HUES6 (cell line): Measurements from ENCODE around the gene RPL12.
A peak's percentile ranks its signal among the peaks of the same experiment; 100 is the strongest.

Source experiments
- H3K27ac ChIP-seq: 2 replicates; pipeline ENCODE4 v1.7.0; 2013; ENCODE audit warnings: low read depth, mild to moderate bottlenecking, low read length, inconsistent platforms
- H3K27me3 ChIP-seq: 2 replicates; pipeline ENCODE4 v1.6.1; 2013; ENCODE audit warnings: low read length; ENCODE audit not compliant: control insufficient read depth, insufficient read depth
- H3K36me3 ChIP-seq: 2 replicates; pipeline ENCODE4 v1.6.1; 2013; ENCODE audit warnings: low read length; ENCODE audit not compliant: control insufficient read depth, insufficient read depth
- H3K4me1 ChIP-seq: 2 replicates; pipeline ENCODE4 v1.6.1; 2013; ENCODE audit warnings: low read length; ENCODE audit not compliant: control insufficient read depth, insufficient read depth
- H3K4me3 ChIP-seq: 2 replicates; pipeline ENCODE4 v1.5.1; 2013; ENCODE audit warnings: low read depth, low read length
- H3K9ac ChIP-seq: one replicate; pipeline ENCODE4 v1.6.1; 2013; ENCODE audit warnings: mild to moderate bottlenecking, low read length
- H3K9me3 ChIP-seq: 2 replicates; pipeline ENCODE4 v1.6.1; 2013; ENCODE audit warnings: low read depth, low read length; ENCODE audit not compliant: control insufficient read depth, insufficient read depth

The RPL12 gene

DNA sequence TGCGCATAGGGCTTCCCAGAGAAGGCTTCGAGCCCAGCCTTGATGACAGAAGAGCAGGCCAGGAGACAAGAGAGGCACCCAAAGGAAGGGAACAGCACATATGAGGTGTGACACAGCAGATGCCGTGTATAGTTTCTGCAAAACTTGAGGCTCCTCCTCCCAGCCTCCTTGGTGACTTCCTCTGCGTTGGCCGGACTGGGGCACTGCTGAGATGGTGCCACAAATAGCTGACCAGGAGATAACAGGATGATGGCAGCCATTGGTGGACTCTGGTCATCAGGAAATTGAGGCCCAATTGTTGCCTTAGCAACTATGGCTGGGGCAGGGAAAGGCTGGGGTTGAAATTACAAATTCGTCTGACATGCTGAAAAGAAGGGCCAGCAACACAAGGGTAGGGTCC, 31.9 kb downstream of the RPL12 start:
- H3K36me3 ChIP-seq = no peaks in the 10 kb centered on the region
- peak overlapping the region; percentile 51 for H3K9ac ChIP-seq
- H3K4me3 ChIP-seq = peak overlapping the region; percentile 53
- peaks cover 5% of the 10 kb centered on the region; the same call in 1 of the 2 replicates for H3K4me1 ChIP-seq
- H3K27ac ChIP-seq = no peak overlapping the region
- no peaks in the 10 kb centered on the region for H3K9me3 ChIP-seq
- H3K27me3 ChIP-seq = no peaks in the 10 kb centered on the region

DNA sequence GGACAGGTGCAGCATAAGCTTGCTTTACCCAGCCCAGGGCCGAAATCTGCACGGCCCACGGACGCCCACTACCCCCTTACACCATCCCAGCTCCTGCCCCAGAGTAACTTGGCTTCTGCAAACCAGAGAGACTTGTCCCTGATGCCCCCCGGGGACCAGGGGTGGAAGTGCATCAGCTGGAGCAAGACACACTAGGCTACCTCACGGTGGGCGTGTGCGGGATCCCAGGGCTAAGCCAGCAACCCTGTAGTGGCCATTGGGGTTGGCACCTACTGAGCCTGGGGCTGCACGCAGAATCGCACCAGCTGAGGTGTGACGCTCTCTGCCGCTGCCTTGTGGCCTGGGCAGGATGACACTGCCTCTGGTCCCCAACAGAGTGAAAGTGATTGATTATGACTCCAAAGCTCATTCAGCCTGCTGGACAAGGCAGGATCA, 33.2 kb downstream of the RPL12 start:
- no peak overlapping the region for H3K27ac ChIP-seq
- no peak overlapping the region for H3K4me3 ChIP-seq
- no peaks in the 10 kb centered on the region for H3K27me3 ChIP-seq
- H3K9ac ChIP-seq = no peak overlapping the region
- H3K9me3 ChIP-seq = no peaks in the 10 kb centered on the region
- H3K36me3 ChIP-seq = no peaks in the 10 kb centered on the region
- peaks cover 5% of the 10 kb centered on the region; the same call in 1 of the 2 replicates for H3K4me1 ChIP-seq

DNA sequence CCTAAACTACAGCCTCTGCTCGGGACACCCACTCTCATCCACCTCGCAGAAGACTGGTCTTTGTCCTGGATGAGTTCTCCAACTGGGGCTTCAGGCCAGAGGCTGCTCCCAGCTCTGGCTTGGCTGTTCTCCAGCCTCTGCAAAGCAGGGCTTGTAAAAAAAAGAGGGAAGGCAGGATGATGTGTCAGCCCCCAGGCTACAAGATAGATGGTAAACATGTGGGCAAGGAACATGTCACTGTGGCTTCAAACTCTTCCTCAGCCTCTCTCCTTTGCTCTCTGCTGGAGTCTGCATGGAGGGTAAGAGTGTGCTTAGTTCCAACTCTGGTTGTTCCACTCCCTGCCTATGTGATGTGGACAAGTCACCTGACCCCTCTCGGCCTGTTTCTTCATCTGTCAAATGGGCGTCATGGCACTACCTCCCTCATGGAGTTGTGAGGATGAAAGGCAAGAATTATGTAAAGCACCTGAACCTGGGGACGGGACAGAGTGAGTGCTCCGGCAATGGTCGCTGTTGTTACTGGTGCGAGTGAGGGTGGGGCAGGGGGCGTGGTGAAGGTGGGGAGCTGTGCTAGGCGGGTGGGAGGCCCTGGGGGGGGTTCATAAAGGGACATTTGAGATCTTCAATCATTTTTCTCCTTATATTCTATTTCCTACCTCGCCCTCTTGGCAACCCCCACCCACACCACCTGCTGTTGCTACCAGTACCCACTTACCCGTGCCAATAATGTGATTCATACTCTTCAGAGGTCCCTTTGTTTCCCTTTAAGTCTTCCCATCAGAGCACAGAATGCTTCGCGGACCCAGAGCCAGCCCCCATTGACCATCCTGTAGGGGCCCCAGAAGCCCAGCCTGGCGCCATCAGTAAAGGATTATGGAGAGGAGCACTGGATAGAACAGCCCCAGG, 33.8 kb downstream of the RPL12 start:
- H3K27ac ChIP-seq = no peak overlapping the region
- no peaks in the 10 kb centered on the region for H3K9me3 ChIP-seq
- no peak overlapping the region for H3K9ac ChIP-seq
- no peak overlapping the region for H3K4me3 ChIP-seq
- H3K36me3 ChIP-seq = no peaks in the 10 kb centered on the region
- no peaks in the 10 kb centered on the region for H3K27me3 ChIP-seq
- peaks cover 5% of the 10 kb centered on the region; the same call in 1 of the 2 replicates for H3K4me1 ChIP-seq

DNA sequence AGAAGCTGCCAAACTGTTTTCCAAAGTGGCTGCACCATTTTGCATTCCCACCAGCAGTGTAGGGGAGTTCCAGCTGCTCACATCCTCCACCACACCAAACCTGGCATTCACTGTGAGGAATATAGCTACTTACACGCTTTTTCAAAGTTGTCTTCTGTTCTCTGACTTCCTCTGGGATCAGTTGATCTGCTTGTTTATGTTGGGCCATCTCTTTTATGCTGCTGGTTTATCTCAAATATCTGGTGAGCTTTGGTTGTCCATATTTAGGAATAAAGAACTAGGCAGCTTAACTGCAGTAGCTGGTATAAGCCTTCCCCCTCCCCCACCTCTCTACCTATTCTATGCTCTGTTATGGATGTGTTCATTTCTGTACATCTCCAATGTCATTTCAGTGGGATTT, 35.5 kb downstream of the RPL12 start:
- Histone ChIP-seq H3K27me3 (no peaks in the 10 kb centered on the region), H3K9me3 (no peaks in the 10 kb centered on the region), H3K9ac (no peak overlapping the region), H3K4me3 (no peak overlapping the region), H3K4me1 (peaks cover 5% of the 10 kb centered on the region; the same call in 1 of the 2 replicates), H3K36me3 (no peaks in the 10 kb centered on the region), H3K27ac (no peak overlapping the region)

DNA sequence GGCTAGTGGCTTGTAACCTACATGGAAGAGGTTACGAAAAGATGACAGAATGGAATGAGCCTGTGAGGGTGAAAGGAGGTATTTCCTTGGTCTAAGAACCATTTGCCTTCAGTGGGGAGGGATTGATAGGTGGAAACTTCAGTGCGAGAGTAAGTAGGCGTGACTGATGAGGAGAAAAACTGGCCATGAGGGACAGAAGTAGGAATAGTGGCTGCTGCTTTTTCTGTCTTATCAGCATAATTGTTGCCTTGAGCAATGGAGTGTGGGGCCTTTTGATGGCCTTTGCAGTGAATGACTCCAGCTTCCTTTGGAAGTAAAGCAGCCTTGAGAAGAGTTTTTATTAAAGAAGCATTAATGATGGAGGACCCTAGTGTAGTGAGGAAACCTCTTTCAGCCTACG, 36.1 kb downstream of the RPL12 start:
- H3K9ac ChIP-seq = no peak overlapping the region
- no peaks in the 10 kb centered on the region for H3K9me3 ChIP-seq
- no peak overlapping the region for H3K4me3 ChIP-seq
- no peaks in the 10 kb centered on the region for H3K36me3 ChIP-seq
- no peaks in the 10 kb centered on the region for H3K27me3 ChIP-seq
- H3K4me1 ChIP-seq = peaks cover 5% of the 10 kb centered on the region; the same call in 1 of the 2 replicates
- H3K27ac ChIP-seq = no peak overlapping the region

DNA sequence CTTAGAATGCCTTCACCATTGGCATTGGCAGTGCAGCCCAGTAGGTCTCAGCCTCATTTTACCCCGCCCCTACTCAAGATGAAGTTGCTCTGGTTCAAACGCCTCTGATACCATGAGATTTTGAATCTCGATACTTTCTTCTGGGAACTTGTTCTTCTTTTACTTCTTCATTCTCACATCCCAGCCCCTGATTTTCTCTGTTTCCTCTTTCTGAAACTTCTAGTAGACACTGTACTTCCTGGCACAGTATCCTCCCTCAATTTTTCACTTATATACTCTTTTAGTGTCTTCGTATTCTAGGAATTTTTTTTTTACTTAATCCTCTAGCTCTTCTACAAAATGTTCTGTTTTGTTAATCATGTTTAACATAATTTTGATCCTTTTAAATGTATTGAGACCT, 40.1 kb downstream of the RPL12 start:
- Histone ChIP-seq H3K4me1 (no peaks in the 10 kb centered on the region), H3K9me3 (no peaks in the 10 kb centered on the region), H3K9ac (no peak overlapping the region), H3K36me3 (peaks cover 3% of the 10 kb centered on the region; the same call in 1 of the 2 replicates), H3K27me3 (no peaks in the 10 kb centered on the region), H3K27ac (no peak overlapping the region), H3K4me3 (no peak overlapping the region)

DNA sequence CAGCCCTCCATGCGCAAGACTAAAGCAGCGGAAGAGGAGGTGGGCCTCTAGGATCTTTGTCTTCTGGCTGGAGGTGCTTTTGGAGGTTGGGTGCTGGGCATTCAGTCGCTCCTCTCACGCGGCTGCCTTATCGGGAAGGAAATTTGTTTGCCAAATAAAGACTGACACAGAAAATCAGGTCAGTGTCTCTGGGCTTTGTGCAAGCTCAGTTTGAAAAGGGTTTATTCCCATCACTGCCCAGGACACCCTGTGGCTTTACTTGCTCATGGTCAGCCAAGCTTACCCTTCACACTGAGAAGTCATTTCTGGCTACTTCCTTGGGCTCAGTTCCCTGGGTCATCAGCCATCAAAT, 43.7 kb downstream of the RPL12 start:
- H3K4me3 ChIP-seq = no peak overlapping the region
- peaks cover 29% of the 10 kb centered on the region for H3K36me3 ChIP-seq

DNA sequence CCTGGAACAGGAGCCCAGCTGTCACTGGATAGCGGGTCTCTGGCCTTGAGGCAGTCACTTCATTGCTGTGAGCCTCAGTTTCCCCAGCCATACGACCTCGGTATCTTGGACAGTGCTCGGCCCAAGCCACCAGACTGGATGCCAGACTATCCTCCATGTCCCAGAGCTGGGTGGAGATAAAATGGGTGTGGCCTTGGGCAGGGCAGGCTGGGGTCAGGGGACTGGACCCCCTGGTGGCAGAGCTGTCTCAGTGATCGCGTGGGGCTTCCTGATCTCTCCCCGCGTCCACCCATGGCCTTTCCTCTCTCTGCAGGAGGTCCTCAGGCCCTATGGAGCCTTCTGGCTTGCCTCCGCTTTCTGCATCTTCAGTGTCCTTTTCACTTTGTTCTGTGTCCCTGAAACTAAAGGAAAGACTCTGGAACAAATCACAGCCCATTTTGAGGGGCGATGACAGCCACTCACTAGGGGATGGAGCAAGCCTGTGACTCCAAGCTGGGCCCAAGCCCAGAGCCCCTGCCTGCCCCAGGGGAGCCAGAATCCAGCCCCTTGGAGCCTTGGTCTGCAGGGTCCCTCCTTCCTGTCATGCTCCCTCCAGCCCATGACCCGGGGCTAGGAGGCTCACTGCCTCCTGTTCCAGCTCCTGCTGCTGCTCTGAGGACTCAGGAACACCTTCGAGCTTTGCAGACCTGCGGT, 44.3 kb downstream of the RPL12 start:
- Histone ChIP-seq H3K4me1 (no peaks in the 10 kb centered on the region), H3K27me3 (no peaks in the 10 kb centered on the region), H3K4me3 (no peak overlapping the region), H3K9ac (no peak overlapping the region), H3K9me3 (no peaks in the 10 kb centered on the region), H3K27ac (no peak overlapping the region), H3K36me3 (peaks cover 29% of the 10 kb centered on the region)

More for the DNA sequence above, 43.7 kb downstream of the RPL12 start:
- H3K27ac ChIP-seq = no peak overlapping the region
- no peak overlapping the region for H3K9ac ChIP-seq
- no peaks in the 10 kb centered on the region for H3K27me3 ChIP-seq
- no peaks in the 10 kb centered on the region for H3K4me1 ChIP-seq
- H3K9me3 ChIP-seq = no peaks in the 10 kb centered on the region

DNA sequence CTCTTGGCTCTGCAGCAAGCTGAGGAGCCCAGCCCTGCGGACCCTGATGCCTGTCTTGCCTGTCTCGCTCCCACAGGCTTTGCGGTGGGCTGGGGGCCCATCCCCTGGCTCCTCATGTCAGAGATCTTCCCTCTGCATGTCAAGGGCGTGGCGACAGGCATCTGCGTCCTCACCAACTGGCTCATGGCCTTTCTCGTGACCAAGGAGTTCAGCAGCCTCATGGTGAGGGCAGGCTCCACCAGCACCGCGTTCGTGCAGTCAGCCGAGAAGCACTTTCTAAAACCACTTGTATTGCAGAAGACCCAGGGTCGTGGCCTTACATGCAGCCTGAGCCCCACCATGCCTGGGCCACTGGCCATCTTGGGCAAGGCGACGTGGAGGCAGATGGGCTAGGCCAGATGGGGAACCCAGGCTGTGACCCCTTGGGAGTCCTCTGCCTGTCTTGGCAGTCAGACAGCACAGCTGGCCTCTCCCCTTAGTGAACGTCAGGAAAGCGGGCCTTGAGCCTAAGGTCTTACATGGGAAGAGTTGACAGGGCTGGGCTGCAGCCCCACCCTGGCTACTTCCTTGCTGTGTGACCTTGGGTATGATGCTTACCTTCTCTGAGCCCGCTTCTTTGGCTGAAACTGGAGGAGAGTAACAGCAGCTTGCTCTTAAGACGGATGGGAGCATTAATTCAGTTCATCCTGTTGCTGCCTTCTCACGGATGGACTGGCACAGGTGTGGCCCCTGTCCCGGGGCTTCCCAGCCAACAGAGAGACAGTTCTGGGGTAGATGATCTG, 45.7 kb downstream of the RPL12 start:
- Histone ChIP-seq H3K4me1 (no peaks in the 10 kb centered on the region), H3K27ac (no peak overlapping the region), H3K9ac (no peak overlapping the region), H3K9me3 (no peaks in the 10 kb centered on the region), H3K4me3 (no peak overlapping the region), H3K36me3 (peaks cover 35% of the 10 kb centered on the region), H3K27me3 (no peaks in the 10 kb centered on the region)

DNA sequence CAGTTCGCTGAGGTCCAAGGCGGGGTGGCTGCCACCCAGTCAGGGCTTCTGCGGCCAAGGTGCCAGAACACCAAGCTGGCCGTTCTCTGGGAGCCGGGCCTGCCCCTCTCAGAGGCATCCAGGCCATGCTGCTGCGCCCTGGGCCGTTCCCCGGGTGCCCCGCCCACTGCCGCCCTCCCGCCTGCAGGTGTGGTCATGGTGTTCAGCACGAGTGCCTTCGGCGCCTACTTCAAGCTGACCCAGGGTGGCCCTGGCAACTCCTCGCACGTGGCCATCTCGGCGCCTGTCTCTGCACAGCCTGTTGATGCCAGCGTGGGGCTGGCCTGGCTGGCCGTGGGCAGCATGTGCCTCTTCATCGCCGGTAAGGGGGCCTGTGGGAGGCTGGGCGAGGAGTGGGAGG, 46.6 kb downstream of the RPL12 start:
- no peaks in the 10 kb centered on the region for H3K27me3 ChIP-seq
- no peak overlapping the region for H3K9ac ChIP-seq
- no peak overlapping the region for H3K27ac ChIP-seq
- H3K9me3 ChIP-seq = no peaks in the 10 kb centered on the region
- H3K4me1 ChIP-seq = no peaks in the 10 kb centered on the region
- H3K36me3 ChIP-seq = peaks cover 38% of the 10 kb centered on the region
- H3K4me3 ChIP-seq = no peak overlapping the region
